ENCODE data around the gene CHM. TPM values are rescaled to one million over a fixed set of nuclear protein-coding genes. Genes with fewer than 3 reads are reported as not detected.

CHM gene
- polyA plus RNA-seq, 3 donors: 6.0 to 7.7 (median 6.6) TPM

- Histone ChIP-seq H3K9ac (ENCODE audit: insufficient read depth, low read length, poor library complexity, severe bottlenecking) (no peak overlapping the region), H3K27ac (ENCODE audit: low read depth in 1 of 2, low read length in 2 of 2) (no peak overlapping the region), H4K20me1 (ENCODE audit: insufficient read depth, low read length) (no peaks in the 10 kb centered on the region), H3K4me2 (replicated peaks; ENCODE audit: extremely low read depth, low read length, poor library complexity, severe bottlenecking) (no peak overlapping the region), H3K36me3 (replicated peaks in 1 of 2; ENCODE audit: control insufficient read depth in 1 of 2, insufficient read depth in 2 of 2, low read length in 2 of 2) (peaks cover 0 to 9% of the 10 kb centered on the region in 2 donors), H3K79me2 (ENCODE audit: insufficient read depth, low read length) (no peaks in the 10 kb centered on the region), H3K4me1 (ENCODE audit: control insufficient read depth in 1 of 2, insufficient read depth in 2 of 2, low read length in 2 of 2) (no peaks in the 10 kb centered on the region), H2AFZ (ENCODE audit: insufficient read depth, low read depth, low read length, poor library complexity, severe bottlenecking) (no peak overlapping the region), H3K9me3 (replicated peaks in 1 of 2; ENCODE audit: control insufficient read depth in 1 of 2, insufficient read depth in 1 of 2, low read length in 2 of 2) (no peaks in the 10 kb centered on the region), H3K4me3 (replicated peaks in 1 of 3; ENCODE audit: low read depth in 2 of 3, low read length in 3 of 3) (no peak overlapping the region), H3K27me3 (ENCODE audit: control insufficient read depth in 2 of 2, insufficient read depth in 2 of 2, low read length in 2 of 2) (no peaks in the 10 kb centered on the region)
- Mint-ChIP-seq H3K27me3 (ENCODE audit: low read depth in 3 of 3) (peaks cover 0 to 1% (median 0%) of the 10 kb centered on the region in 3 donors), H3K36me3 (peaks cover 3 to 8% of the 10 kb centered on the region in 2 donors), H3K27ac (peak overlapping the region in 1 of 7 donors; percentile 18), H3K4me3 (no peak overlapping the region), H3K9me3 (peaks cover 0 to 4% (median 0%) of the 10 kb centered on the region in 7 donors), H3K4me1 (no peaks in the 10 kb centered on the region)
- no peak for TF ChIP-seq CTCF (IDR thresholded peaks at IDR 0.05)
- no peak for DNase-seq
- 100% methylated on average over 3 of the region's 6 CpGs for WGBS (ENCODE audit: insufficient coverage)
- intact Hi-C loops (cut with micrococcal nuclease): no loop called here
Measured at GRCh38 chrX:85914431-85914830, 132.9 kb downstream of the CHM start.

- DNase-seq: no peak
- Mint-ChIP-seq H3K27ac (no peak overlapping the region), H3K9me3 (no peaks in the 10 kb centered on the region), H3K4me3 (no peak overlapping the region), H3K4me1 (no peaks in the 10 kb centered on the region), H3K36me3 (peaks cover 3 to 8% of the 10 kb centered on the region in 2 donors), H3K27me3 (ENCODE audit: low read depth in 3 of 3) (no peaks in the 10 kb centered on the region)
- no peaks in the 10 kb centered on the region for H3K27me3 ChIP-seq (ENCODE audit: control insufficient read depth in 2 of 2, insufficient read depth in 2 of 2, low read length in 2 of 2)
- no peak overlapping the region for H2AFZ ChIP-seq (ENCODE audit: insufficient read depth, low read depth, low read length, poor library complexity, severe bottlenecking)
- intact Hi-C loops (cut with micrococcal nuclease): no loop called here
- WGBS (ENCODE audit: insufficient coverage): no CpG with 5 or more reads among the region's 3 CpGs
- no peaks in the 10 kb centered on the region for H4K20me1 ChIP-seq (ENCODE audit: insufficient read depth, low read length)
- H3K4me3 ChIP-seq (replicated peaks in 1 of 3; ENCODE audit: low read depth in 2 of 3, low read length in 3 of 3): no peak overlapping the region
- H3K36me3 ChIP-seq (replicated peaks in 1 of 2; ENCODE audit: control insufficient read depth in 1 of 2, insufficient read depth in 2 of 2, low read length in 2 of 2): peaks cover 0 to 14% of the 10 kb centered on the region in 2 donors
- no peaks in the 10 kb centered on the region for H3K4me1 ChIP-seq (ENCODE audit: control insufficient read depth in 1 of 2, insufficient read depth in 2 of 2, low read length in 2 of 2)
- H3K9ac ChIP-seq (ENCODE audit: insufficient read depth, low read length, poor library complexity, severe bottlenecking): no peak overlapping the region
- H3K4me2 ChIP-seq (replicated peaks; ENCODE audit: extremely low read depth, low read length, poor library complexity, severe bottlenecking): no peak overlapping the region
- H3K79me2 ChIP-seq (ENCODE audit: insufficient read depth, low read length): no peaks in the 10 kb centered on the region
- H3K27ac ChIP-seq (ENCODE audit: low read depth in 1 of 2, low read length in 2 of 2): no peak overlapping the region
- no peaks in the 10 kb centered on the region for H3K9me3 ChIP-seq (replicated peaks in 1 of 2; ENCODE audit: control insufficient read depth in 1 of 2, insufficient read depth in 1 of 2, low read length in 2 of 2)
- no peak for TF ChIP-seq CTCF (IDR thresholded peaks at IDR 0.05)
Measured at GRCh38 chrX:85907316-85907715, 140.0 kb downstream of the CHM start.

Data from CD14-positive monocyte (primary cell).